ENCODE measurements around the gene LNPEP. TPM values are rescaled to one million over a fixed set of nuclear protein-coding genes. Genes with fewer than 3 reads are reported as not detected.

LNPEP gene
- total and polyA plus RNA-seq, 2 donors (not counting 1 experiment from before 2014, with no cell fraction given) = 10.5 to 92.9 TPM

DNA sequence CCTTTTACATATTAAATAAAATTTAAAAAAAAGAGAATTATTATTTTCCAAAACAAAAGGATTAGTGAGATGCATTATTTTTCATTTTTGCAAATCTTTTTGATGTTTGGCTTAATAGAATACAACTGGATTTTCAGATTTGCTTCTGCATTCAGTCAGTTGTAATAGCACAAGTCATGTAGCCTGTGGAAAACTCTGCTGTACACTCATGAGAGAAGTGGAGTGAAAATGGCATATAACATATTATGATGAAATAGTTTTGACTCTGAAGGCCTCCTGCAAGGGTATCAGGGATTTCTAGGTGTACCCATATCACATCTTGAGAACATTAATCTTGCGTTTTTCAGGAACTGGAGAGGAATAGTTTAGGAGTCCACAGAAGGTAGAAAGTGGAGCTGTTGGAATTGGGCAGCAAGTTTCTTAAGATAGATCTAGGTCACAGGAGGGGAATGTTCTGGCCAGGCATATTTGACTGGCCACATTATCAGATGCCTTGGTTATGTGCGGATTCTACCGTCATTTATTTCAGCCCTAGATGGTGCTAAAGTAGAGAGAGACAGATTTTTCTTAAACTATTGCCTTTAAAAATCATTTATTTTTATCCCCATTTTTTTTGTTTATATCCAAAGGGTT, 16.4 kb downstream of the LNPEP start:
- Mint-ChIP-seq H3K4me1 (peaks cover 63% of the 10 kb centered on the region), H3K4me3 (no peak overlapping the region), H3K27me3 (no peaks in the 10 kb centered on the region), H3K9me3 (ENCODE audit: insufficient read depth) (no peaks in the 10 kb centered on the region), H3K27ac (peak overlapping the region; percentile 72)
- POLR2A ChIA-PET = no interaction called here
- H3K27ac ChIP-seq (ENCODE audit: low read length in 2 of 2) = peak overlapping the region in 1 of 2 donors; percentile 70
- H3K4me1 ChIP-seq (ENCODE audit: control insufficient read depth in 2 of 2, insufficient read depth in 2 of 2, low read length in 2 of 2) = peaks cover 23 to 25% of the 10 kb centered on the region in 2 donors
- peaks cover 0 to 6% of the 10 kb centered on the region in 2 experiments for H3K36me3 ChIP-seq (replicated peaks in 1 of 2; ENCODE audit: control extremely low read depth in 1 of 2, control insufficient read depth in 1 of 2, extremely low read depth in 1 of 2, insufficient read depth in 2 of 2, low read length in 1 of 2)
- H3K4me2 ChIP-seq (replicated peaks; ENCODE audit: low read depth, low read length, poor library complexity, severe bottlenecking) = no peak overlapping the region
- H2AFZ ChIP-seq (ENCODE audit: insufficient read depth, low read depth, low read length, poor library complexity, severe bottlenecking) = no peak overlapping the region
- H3K9ac ChIP-seq (ENCODE audit: low read length) = no peak overlapping the region
- H4K20me1 ChIP-seq (ENCODE audit: control insufficient read depth, insufficient read depth, low read length, poor library complexity, severe bottlenecking) = peaks cover 38% of the 10 kb centered on the region
- no peak for ATAC-seq (ENCODE audit: low read depth)
- WGBS (ENCODE audit: insufficient coverage) = 90% methylated on average over 1 of the region's 3 CpGs
- peaks cover 96% of the 10 kb centered on the region for H3K79me2 ChIP-seq (ENCODE audit: control insufficient read depth, insufficient read depth, low read length)
- intact Hi-C loops (cut with micrococcal nuclease) = no loop called here
- no peak for DNase-seq
- TF ChIP-seq EZH2 (IDR thresholded peaks at IDR 0.05; ENCODE audit: borderline replicate concordance, insufficient read depth, low read depth, low read length, poor library complexity, severe bottlenecking) (no peak), CTCF (IDR thresholded peaks at IDR 0.05) (no peak)
- CTCF ChIA-PET = interaction anchor here (0.7 kb wide), 1 partner anchor 14 kb away, joined by 4 read pairs; no protein-coding TSS in a partner anchor
- H3K9me3 ChIP-seq (ENCODE audit: control extremely low read depth in 1 of 3, control insufficient read depth in 2 of 3, insufficient read depth in 1 of 3, low read length in 2 of 3) = peaks cover 0 to 5% (median 1%) of the 10 kb centered on the region in 3 donors
- no peak overlapping the region for H3K4me3 ChIP-seq (ENCODE audit: control extremely low read depth in 1 of 5, extremely low read depth in 1 of 5, insufficient read depth in 1 of 5, low read depth in 2 of 5, low read length in 4 of 5)
- no peaks in the 10 kb centered on the region for H3K27me3 ChIP-seq (replicated peaks in 1 of 4; ENCODE audit: control extremely low read depth in 1 of 4, control insufficient read depth in 3 of 4, insufficient read depth in 4 of 4, low read length in 3 of 4)

DNA sequence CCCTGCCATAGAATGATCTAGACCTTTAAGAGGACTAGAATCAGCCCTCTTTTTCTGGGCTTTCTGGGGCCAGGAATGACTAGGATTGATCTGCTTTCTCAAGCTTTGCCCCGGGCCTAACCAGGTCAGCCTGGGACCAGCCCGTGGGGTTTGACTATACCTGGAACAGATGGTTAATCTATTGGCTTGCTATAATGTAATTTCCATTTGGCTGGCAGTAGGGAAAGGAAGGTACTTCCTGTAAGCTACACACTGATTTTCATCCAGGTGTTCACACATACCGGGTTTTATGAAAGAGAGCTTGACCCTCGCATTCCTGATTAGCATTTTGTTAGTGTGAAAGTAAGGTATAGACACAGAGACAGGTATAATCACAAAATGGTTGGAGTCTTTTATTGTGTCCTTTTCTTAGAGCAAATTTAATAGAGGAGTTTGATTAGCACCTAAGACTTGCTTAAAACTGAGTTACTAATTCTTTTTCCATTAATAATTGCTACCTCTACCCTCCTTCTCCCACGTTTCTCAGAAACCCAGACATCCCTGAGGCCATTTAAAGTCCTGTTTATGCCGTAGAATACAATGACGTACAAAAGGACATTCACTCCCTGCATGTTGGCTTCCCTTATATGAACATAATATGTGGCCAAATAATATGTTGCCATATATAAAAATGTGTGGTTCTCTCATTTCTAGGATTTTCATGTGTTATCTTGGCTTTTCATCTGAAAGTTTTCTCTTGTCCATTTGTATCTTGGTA, 17.3 kb downstream of the LNPEP start:
- Histone ChIP-seq H3K9me3 (ENCODE audit: control extremely low read depth in 1 of 3, control insufficient read depth in 2 of 3, insufficient read depth in 1 of 3, low read length in 2 of 3) (peaks cover 0 to 5% (median 1%) of the 10 kb centered on the region in 3 donors), H2AFZ (ENCODE audit: insufficient read depth, low read depth, low read length, poor library complexity, severe bottlenecking) (no peak overlapping the region), H3K27me3 (replicated peaks in 1 of 4; ENCODE audit: control extremely low read depth in 1 of 4, control insufficient read depth in 3 of 4, insufficient read depth in 4 of 4, low read length in 3 of 4) (no peaks in the 10 kb centered on the region), H4K20me1 (ENCODE audit: control insufficient read depth, insufficient read depth, low read length, poor library complexity, severe bottlenecking) (peaks cover 35% of the 10 kb centered on the region), H3K4me2 (replicated peaks; ENCODE audit: low read depth, low read length, poor library complexity, severe bottlenecking) (no peak overlapping the region), H3K36me3 (replicated peaks in 1 of 2; ENCODE audit: control extremely low read depth in 1 of 2, control insufficient read depth in 1 of 2, extremely low read depth in 1 of 2, insufficient read depth in 2 of 2, low read length in 1 of 2) (peaks cover 0 to 6% of the 10 kb centered on the region in 2 experiments), H3K27ac (ENCODE audit: low read length in 2 of 2) (peak overlapping the region in 1 of 2 donors; percentile 70), H3K79me2 (ENCODE audit: control insufficient read depth, insufficient read depth, low read length) (peaks cover 94% of the 10 kb centered on the region), H3K4me1 (ENCODE audit: control insufficient read depth in 2 of 2, insufficient read depth in 2 of 2, low read length in 2 of 2) (peaks cover 32 to 34% of the 10 kb centered on the region in 2 donors), H3K4me3 (ENCODE audit: control extremely low read depth in 1 of 5, extremely low read depth in 1 of 5, insufficient read depth in 1 of 5, low read depth in 2 of 5, low read length in 4 of 5) (no peak overlapping the region), H3K9ac (ENCODE audit: low read length) (no peak overlapping the region)
- 84% methylated on average over 3 of the region's 7 CpGs for WGBS (ENCODE audit: insufficient coverage)
- ATAC-seq (ENCODE audit: low read depth) (no peak), DNase-seq (no peak)
- no peak overlapping the region for H3K4me3 Mint-ChIP-seq
- H3K4me1 Mint-ChIP-seq = peaks cover 68% of the 10 kb centered on the region
- no peaks in the 10 kb centered on the region for H3K9me3 Mint-ChIP-seq (ENCODE audit: insufficient read depth)
- ChIA-PET CTCF (interaction anchor here (0.7 kb wide), 1 partner anchor 13 kb away, joined by 4 read pairs; no protein-coding TSS in a partner anchor), POLR2A (no interaction called here)
- no peaks in the 10 kb centered on the region for H3K27me3 Mint-ChIP-seq
- intact Hi-C loops (cut with micrococcal nuclease) = no loop called here
- H3K27ac Mint-ChIP-seq = peak overlapping the region; percentile 72
- TF ChIP-seq EZH2 (IDR thresholded peaks at IDR 0.05; ENCODE audit: borderline replicate concordance, insufficient read depth, low read depth, low read length, poor library complexity, severe bottlenecking) (no peak), CTCF (IDR thresholded peaks at IDR 0.05) (no peak)

Data from B cell (primary cell).